HL-60 (cell line): ENCODE results near the gene CHRNE.

Experiments
- DNase-seq, 2 experiments: peaks; one replicate each; pipeline ENCODE4 v3.0.0-alpha.2; 2010 to 2020; ENCODE audit warnings: low read depth in 1 of 2, low spot score in 1 of 2
- H3K27ac ChIP-seq: fragments of 250-450 bp; sonication (Bioruptor Pico); replicated peaks from 2 replicates; pipeline ENCODE4 v1.5.1; 2020; ENCODE audit warnings: mild to moderate bottlenecking, moderate library complexity
- H3K27me3 ChIP-seq: fragments of 250-450 bp; sonication (Bioruptor Pico); 2 replicates; pipeline ENCODE4 v1.5.1; 2021; ENCODE audit warnings: mild to moderate bottlenecking, moderate library complexity; ENCODE audit not compliant: insufficient read depth, poor library complexity, severe bottlenecking
- H3K4me3 ChIP-seq: replicated peaks from 2 replicates; pipeline ENCODE4 v1.5.1; 2011; ENCODE audit warnings: mild to moderate bottlenecking, control low read depth, low read length; ENCODE audit not compliant: insufficient read depth
- GABPA ChIP-seq: IDR thresholded peaks from 2 replicates; pipeline ENCODE4 v1.6.1; 2012; ENCODE audit warnings: low read depth
- POLR2AphosphoS5 ChIP-seq: IDR thresholded peaks from 2 replicates; pipeline ENCODE4 v1.6.1; 2012; ENCODE audit warnings: low read depth
- REST ChIP-seq: IDR thresholded peaks from 2 replicates; pipeline ENCODE4 v1.6.1; 2012; ENCODE audit warnings: low read depth; ENCODE audit not compliant: insufficient replicate concordance
- SPI1 ChIP-seq: IDR thresholded peaks from 2 replicates; pipeline ENCODE4 v1.6.1; 2012; ENCODE audit warnings: low read depth, mild to moderate bottlenecking, borderline replicate concordance
- TF ChIP-seq, protein P1 (sequence below): IDR thresholded peaks from one replicate; pipeline ENCODE4 v1.5.1; 2011; ENCODE audit warnings: low read length, control low read depth, inconsistent platforms; ENCODE audit not compliant: insufficient read depth

Gene CHRNE

GRCh38 chr17:4899341-4900230 is 3.3 kb downstream of the CHRNE start, which contains the start of gene C17orf107:
TSS of gene C17orf107 (plus strand) at chr17:4899536. CDS start at chr17:4899763, 227 bp downstream.
- peaks cover 7% of the 10 kb centered on the region for H3K27me3 ChIP-seq
- DNase-seq = peak; percentile 25 to 77

GRCh38 chr17:4898927-4899326 is 4.0 kb downstream of the CHRNE start:
- Histone ChIP-seq H3K27me3 (peaks cover 7% of the 10 kb centered on the region), H3K27ac (no peak overlapping the region), H3K4me3 (peak overlapping the region; percentile 48)
- TF ChIP-seq GABPA = no peak
- TF ChIP-seq, protein P1, sequence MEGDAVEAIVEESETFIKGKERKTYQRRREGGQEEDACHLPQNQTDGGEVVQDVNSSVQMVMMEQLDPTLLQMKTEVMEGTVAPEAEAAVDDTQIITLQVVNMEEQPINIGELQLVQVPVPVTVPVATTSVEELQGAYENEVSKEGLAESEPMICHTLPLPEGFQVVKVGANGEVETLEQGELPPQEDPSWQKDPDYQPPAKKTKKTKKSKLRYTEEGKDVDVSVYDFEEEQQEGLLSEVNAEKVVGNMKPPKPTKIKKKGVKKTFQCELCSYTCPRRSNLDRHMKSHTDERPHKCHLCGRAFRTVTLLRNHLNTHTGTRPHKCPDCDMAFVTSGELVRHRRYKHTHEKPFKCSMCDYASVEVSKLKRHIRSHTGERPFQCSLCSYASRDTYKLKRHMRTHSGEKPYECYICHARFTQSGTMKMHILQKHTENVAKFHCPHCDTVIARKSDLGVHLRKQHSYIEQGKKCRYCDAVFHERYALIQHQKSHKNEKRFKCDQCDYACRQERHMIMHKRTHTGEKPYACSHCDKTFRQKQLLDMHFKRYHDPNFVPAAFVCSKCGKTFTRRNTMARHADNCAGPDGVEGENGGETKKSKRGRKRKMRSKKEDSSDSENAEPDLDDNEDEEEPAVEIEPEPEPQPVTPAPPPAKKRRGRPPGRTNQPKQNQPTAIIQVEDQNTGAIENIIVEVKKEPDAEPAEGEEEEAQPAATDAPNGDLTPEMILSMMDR = no peak
- TF ChIP-seq REST = no peak
- no peak for TF ChIP-seq POLR2AphosphoS5
- TF ChIP-seq SPI1 = no peak
- no peak for DNase-seq

More at GRCh38 chr17:4899341-4900230, 3.3 kb downstream of the CHRNE start, which contains the start of gene C17orf107:
- no peak within 1 kb of the TSS for H3K27ac ChIP-seq
- TF ChIP-seq, protein P1 = no peak
- TF ChIP-seq POLR2AphosphoS5 = no peak
- TF ChIP-seq SPI1 = no peak
- TF ChIP-seq REST = no peak
- no peak for TF ChIP-seq GABPA
- peak within 1 kb of the TSS; percentile 48 for H3K4me3 ChIP-seq

GRCh38 chr17:4898351-4898750 is 4.5 kb downstream of the CHRNE start:
- TF ChIP-seq, protein P1 = no peak
- TF ChIP-seq REST (no peak), POLR2AphosphoS5 (no peak), SPI1 (no peak), GABPA (no peak)
- Histone ChIP-seq H3K27me3 (peaks cover 7% of the 10 kb centered on the region), H3K27ac (no peak overlapping the region), H3K4me3 (no peak overlapping the region)
- DNase-seq = no peak
